SHP77 treated with DMSO at 0.1 percent for 48 hours (cell line): ENCODE data around the gene ASB18.

Experiments
- DNase-seq: peaks from one replicate; lab custom pipeline; 2025; lab: John Stamatoyannopoulos, UW

ASB18 gene

DNA sequence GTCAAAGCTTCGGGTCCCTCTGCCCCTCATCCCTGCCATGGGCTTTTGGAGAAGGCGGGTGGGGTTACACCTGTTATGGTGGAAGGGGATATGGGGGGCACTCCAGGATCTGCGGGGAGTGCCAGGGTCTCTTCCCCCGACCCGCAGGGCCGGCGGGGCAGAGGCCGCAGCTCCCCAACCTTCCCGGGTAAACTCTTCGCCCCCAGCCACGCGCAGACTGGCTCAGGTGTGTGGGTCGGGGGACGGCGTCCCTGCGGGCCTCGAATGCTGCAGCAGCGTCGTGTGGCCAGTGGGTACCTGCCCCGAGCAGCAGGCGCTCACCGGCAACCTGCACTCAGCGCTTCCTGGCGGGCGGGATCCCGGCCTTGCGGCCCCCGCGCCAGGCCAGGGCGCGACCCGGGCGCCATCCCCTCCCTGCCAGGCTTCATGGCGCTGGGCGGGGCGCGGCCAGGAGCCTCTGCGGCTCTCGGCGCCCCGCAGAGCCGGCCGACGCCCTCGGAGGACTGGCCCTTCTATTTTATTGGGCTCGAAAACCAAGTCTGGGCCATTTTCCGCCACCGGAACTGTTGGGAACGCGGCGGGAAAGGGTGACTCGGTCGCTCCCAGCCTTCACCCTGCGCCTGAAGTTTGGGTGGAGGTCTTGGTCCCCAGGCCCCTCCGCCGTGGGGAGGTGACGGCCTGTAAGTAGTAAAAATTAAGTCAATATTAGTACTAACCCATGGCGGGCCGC is 100.6 kb downstream of the ASB18 start:
- DNase-seq = no peak

DNA sequence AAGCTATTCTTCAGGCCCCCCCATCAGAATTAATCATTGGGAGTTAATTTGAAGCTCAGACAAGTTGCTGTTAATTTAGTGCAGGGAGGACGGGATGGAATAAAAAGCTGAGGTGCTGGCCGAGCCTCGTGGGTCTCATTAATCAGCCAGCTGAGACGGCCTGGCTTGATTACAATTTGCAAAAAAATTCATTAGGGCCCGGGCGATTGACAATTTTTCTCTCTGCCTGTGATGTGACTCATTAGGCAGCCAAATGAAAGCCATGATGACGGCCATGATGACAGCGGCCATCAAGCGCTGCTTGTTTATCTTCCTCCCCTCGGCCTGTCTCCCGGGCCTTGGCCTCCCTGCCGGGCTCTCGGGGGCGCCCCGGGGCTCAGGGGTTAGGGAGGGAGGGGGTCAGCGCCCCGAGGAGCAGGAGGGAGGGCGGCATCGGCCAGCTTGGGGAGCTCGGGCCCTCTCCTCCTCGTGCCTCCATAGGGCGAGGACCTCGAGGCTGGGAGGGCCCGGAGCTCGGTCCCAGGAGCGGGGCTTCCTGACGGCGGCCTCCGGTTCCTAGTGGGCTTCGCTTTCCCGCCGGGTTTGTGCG is 101.2 kb downstream of the ASB18 start:
- no peak for DNase-seq

DNA sequence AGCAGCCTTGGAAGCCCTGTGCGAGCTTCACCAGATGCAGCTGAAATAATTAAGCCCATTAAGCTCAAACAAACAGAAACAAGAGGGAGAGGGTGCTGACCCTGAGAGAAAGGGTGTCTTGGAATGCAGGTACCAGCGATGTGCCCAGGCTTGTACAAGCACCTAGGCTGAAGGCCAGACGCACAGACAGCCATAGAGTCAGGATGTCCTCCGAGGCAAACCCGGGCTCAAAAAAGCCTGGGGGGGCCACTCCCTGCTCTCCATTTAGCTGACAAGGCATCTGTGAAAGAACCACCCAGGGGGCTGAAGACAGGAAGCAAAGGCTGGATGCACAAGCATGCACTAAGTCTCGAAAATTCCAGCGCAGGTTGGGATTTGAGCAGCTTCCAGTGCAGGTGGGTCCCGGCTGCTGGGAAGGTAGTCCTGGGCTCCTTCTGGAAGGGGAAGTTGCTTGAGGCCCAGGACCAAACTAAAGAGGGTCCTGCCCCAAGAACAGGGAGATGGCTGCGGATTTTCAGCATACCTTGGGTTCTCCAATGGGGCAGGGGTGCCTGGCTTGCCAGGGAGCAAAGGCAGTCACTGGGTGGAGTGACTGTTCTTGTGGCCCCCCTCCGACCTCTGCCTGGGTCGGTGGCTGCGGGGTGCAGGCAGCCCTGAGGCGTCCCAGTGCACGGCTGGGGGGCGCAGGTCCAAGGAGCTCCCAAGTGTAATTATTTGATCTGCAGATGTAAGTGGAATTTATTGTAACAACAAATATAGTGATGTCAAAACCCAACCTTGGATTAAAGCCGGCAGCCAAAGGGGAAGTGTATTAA is 102.0 kb downstream of the ASB18 start:
- DNase-seq = no peak

DNA sequence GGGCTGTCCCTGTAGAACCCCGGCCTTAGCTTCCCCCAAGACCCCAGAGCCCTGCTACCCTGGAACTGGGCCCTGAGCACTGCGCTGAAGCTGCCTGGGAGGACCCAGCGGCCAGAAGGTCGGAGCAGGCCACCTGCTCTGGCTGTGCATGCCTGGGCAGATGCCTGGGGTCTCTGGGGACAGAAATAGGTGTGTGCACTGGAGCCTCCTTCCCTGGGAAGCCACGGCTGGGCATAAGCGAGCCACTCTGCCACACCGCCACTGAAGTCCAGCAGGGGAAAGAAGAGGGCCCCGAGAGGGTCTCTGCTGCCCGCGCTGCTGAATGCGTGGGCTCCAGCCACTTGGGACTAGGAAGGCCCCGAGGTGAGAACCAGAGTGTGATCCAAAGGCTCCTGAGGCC is 102.7 kb downstream of the ASB18 start:
- DNase-seq = no peak

DNA sequence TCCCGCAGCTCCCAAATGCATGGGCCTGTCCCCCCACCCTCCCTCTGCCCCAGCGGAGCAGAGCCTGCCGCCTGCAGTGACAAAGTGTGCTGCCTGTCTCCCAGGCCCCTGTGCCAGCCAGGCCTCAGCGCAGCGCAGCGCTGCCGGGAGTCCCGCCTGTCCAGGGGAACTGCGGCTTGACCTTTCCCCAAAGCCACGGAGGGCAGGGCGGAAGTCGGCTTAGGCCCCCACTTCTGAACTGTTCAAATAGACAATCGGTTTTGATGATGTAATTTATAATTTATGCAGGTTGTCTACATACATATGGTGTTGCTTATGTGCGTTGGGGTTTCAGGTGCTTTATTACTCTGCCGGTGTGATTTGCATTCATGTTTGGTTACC is 103.1 kb downstream of the ASB18 start:
- no peak for DNase-seq

DNA sequence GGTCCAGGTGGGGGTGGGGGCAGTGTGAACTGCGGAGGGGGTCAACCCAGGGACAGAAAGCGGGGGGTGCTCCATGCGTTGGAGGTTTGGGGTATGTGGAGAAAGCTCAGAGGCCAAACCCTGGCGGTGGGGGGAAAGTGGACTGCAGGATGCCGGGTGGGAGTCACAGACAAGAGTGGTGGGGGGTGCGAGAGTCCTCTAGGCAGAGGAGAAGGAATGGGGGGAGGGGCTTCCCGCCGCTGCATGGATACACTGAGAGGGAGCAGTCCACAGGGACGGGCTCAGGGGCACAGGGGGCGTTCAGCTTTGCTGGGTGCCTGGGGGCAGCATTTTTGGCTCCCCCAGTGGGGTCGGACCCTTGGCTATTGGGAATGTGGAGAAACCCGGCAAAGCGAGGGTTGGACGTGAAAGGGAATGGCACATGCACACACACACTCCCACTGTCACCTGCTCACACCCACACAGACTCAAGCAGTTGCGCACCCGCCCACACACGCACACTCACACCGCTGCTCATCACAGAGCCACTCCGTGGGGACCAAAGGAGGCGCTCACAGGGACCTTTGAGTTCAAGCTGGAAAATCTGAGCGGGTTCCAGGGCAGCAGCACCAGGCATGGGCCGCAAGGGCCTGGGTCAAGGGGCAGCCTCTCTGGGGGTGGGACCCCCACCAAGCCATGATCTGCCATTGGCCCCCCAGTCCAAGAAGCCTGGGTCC is 103.7 kb downstream of the ASB18 start:
- no peak for DNase-seq

DNA sequence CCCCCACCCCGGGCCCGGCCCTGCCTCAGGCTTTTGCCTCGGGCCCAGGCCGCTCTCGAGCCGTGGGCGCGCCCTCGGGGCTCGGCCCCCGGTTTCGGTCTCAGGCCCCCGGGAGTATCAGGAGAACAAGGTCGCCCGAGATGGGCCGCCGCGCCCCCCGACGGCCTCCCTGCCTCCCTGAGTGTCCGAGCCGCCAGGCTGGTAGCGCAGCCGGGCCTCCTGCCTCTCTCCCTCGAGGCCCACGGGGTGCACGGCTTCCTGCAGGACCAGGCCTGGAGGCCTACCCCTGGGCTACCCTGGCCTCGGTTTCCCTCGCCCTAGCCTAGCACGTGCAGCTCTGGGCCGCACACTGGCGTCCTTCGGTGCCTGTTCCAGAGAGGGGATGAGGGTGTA is 104.4 kb downstream of the ASB18 start:
- DNase-seq = no peak

DNA sequence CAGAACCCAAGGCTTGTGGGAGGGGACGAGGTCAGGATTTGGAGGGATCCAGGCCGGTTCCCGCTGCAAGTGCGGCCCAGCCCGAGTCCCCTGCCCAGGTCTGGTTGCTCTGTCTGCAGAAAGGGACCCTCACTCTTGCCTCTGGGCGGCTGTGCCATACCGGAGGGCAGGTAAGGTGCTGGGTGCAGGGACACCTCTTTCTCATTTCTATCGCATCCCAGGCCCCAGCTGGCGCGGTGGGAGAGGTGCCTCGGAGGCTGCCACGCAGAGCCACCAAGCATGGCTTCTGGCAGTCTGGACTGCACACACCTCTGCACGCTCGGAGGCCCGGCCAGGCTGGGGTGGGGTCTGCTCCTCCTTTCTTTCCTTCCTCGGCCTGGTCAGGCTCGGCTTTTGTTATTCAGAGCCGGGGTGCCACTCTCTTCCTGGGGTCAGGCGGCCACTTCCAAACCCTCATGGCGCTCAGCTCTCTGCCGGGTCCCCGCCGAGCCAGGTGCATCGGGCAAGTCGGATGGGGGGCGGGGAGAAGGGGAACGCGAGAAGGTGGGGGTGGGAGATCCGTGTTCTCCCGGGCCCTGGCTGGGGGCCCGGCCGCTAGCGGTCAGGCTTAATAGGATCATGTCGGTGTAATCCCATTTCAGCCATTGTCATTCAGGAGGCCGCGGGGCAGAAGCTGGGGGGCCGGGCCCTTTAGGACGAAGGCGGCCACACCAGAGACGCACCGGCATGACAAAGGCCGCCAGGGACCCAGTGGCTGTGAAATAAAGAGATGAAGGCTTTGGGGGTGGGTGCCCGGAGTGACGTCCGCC is 105.0 kb downstream of the ASB18 start:
- DNase-seq = no peak

DNA sequence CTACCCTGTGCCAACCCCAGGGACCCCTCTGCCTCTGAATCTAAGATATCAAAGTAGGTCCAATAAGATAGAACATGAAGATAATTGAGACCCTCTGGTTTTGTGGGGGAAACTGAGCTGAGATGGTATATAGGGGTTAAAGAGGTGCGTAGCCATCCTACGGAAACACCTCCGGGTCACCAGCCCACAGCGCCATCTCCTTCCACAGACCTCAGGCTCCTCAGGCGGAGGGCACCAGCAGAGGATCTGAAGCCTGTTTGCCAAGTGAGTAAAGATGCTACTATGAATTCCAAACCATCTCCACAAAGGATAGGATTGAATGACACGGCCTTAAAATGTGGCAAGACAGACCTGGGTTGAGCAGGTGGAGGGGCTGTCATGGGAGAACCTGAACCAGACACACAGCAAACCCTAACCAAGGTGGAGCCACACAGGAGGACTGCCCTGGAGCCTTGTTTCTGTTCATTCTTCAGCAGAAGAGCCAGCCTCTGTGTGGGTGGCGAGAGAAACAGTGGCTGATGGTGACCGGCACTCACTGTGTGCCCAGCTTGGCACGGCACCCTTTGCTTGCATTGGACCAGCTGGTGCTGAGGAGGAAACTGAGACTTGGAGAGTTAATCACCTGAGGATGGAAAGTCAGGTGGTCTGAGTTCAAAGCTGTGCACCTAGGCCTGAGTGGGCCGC is 106.2 kb downstream of the ASB18 start:
- DNase-seq = no peak

DNA sequence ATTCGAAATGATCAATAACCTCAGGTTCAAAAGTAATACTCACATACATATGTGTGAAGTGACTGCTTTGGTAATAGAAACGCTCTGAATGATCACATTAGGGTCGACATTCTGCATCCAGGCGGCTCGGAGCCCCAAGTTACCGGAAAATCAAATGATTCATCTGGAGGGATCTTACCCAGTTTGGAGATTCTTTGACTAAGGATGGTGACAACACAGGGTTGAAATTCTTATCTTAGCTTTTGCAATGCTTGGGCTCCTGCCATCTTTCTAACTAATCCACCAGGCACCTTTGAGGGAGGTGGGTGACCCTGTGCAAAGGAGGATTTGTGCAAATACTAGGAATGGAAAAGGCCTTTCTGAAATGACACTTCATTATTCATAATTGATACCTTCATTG is 106.8 kb downstream of the ASB18 start:
- DNase-seq = no peak

DNA sequence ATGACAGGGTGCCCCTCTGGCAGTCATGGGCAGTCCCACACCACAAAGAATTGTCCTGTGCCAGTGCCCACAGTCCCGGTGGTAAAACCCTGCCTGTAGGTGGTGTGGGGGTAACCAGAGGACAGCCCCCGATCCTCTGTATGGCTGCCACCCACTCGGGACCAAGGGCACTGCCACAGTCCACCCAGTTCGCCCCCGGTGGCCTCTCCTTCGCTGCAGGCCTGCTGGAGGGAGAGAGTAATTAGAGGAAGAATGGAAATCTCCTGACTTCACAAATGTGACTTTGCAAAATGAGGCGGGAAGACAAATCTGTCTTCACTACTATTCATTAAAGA is 107.4 kb downstream of the ASB18 start:
- no peak for DNase-seq

DNA sequence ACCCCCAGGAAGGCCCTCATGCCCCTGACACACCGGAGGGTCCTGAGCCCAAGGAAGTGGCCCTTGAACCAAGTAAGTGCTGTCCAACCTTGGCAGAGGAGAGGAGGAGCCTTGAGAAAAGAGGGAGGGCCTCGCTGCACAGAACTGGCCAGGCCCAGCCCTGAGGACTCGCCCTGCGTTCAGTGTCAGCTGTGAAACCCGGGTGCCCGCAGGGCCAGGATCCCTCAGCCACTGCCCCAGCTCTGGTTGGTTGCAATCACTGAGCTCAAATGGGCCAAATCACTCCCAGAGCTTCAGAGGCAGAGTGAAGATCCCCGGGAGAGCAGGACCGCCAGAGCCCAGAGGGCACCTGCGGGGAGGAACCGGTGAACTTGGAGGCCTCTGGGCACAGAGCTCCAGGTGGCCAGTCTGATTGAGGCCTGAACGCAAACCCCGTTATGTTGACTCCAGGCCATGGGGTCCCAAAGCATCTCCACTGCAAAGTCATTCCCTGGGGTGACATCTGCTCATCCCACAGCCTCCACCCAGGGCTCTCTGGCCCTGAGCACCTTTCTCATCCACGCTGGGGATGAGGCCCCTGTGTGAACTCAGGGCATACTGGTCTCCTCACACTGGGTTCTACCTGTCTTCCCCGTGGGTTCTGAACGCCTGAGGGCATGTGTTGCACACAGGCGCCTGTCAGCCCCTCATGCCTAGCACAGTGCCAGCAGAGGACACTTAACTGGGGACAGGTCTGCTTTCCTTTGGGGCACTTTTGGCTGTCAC is 107.9 kb downstream of the ASB18 start:
- DNase-seq = no peak

DNA sequence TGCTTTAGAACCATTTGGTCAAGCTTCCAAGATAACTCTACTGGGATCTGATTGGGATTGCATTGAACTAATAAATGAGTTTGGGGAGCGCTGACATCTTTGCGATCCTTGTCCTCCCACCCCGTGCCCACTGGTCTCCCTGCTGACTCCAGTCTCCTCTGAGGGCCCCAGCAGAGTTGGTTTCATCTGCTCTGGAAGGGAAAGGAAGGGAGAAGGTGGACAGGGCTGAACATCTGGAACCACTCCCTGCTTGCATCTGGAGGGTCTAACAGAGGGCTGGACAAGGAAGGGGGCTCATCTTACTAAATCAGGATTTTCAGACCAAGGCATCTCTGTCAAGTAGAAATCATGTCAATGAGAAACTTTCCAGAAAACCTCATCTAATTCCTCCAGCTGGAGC is 108.8 kb downstream of the ASB18 start:
- no peak for DNase-seq

DNA sequence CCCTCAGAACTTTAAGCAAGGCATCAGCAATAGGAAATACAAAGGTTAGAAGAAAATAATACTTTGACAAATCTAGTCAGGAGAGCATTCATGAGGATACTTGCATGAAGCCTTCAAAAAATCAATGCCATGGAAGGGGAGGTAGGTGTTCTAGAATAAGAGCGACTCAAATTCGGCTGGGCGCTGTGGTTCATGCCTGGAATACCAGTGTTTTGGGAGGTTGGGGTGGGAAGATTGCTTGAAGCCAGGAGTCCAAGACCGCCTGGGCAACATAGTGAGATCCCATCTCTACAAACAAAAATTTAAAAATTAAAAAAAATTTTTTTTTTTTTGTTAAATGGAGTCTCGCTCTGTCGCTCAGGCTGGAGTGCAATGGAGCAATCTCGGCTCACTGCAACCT is 117.8 kb downstream of the ASB18 start:
- no peak for DNase-seq

DNA sequence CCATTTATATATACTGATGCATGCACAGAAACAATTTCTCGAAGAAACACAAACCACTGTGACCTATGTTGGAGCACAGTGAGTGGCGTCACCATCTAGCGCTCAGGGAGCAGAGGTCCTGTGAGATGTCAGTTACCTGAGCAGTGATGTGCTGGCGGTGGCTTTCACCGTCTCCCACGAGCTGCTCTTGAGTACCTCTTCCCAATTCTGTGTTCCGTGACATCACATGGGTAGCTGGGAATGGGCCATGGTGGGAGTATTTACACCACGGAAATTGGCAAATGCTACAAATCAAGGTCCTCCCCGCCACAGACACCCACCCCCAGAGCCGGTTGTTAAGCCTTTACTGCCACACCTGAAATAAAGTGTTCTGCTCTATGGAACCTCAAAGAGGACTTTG is 120.4 kb downstream of the ASB18 start:
- no peak for DNase-seq
